Kidney (tissue), 14 donors: ENCODE measurements around the gene SMPD3. TPM values are rescaled to one million over a fixed set of nuclear protein-coding genes. Genes with fewer than 3 reads are reported as not detected.

Source experiments
- DNase-seq, 5 donors: peaks; one replicate each; pipeline ENCODE4 v3.0.0-alpha.2; 2013 to 2020
- FAIRE-seq: peaks from 2 replicates; lab custom pipeline; 2012; peaks lifted over from hg19 to GRCh38; lab: Jason Lieb, UNC
- H3K27ac ChIP-seq, 2 donors: one replicate each; pipeline ENCODE4 v1.7.0; 2013; ENCODE audit warnings: low read depth in 2 of 2, low read length in 2 of 2, inconsistent platforms in 1 of 2
- H3K27me3 ChIP-seq: one replicate; pipeline ENCODE4 v1.7.1; 2013; ENCODE audit warnings: low read length, inconsistent platforms; ENCODE audit not compliant: control insufficient read depth, insufficient read depth
- H3K36me3 ChIP-seq, 3 donors: one replicate each; pipeline versions ENCODE4 v1.7.0 to v1.7.1; 2013; ENCODE audit warnings: low read length in 3 of 3, control low read depth in 1 of 3, inconsistent platforms in 1 of 3; ENCODE audit not compliant: insufficient read depth in 3 of 3, control insufficient read depth in 2 of 3
- H3K4me1 ChIP-seq, 3 donors: one replicate each; pipeline versions ENCODE4 v1.7.0 to v1.7.1; 2013; ENCODE audit warnings: low read length in 3 of 3, inconsistent platforms in 1 of 3, low read depth in 1 of 3; ENCODE audit not compliant: control insufficient read depth in 2 of 3, insufficient read depth in 2 of 3
- H3K4me3 ChIP-seq, 3 donors: one replicate each; pipeline versions ENCODE4 v1.7.0 to v1.8.1; 2013; ENCODE audit warnings: low read length in 3 of 3, control low read depth in 1 of 3, inconsistent platforms in 1 of 3
- H3K9ac ChIP-seq, 3 donors: one replicate each; pipeline versions ENCODE4 v1.7.0 to v1.7.1; 2013; ENCODE audit warnings: low read length in 3 of 3, control low read depth in 1 of 3, inconsistent platforms in 1 of 3
- H3K9me3 ChIP-seq, 3 donors: one replicate each; pipeline versions ENCODE4 v1.7.0 to v1.7.1; 2013; ENCODE audit warnings: low read length in 3 of 3, control low read depth in 1 of 3, inconsistent platforms in 1 of 3; ENCODE audit not compliant: control insufficient read depth in 2 of 3, insufficient read depth in 1 of 3
- CTCF ChIP-seq: IDR thresholded peaks from 3 replicates; pipeline ENCODE4 v1.5.1; 2012; ENCODE audit warnings: mild to moderate bottlenecking, moderate library complexity, borderline replicate concordance; ENCODE audit not compliant: insufficient read depth; ENCODE audit errors: extremely low read depth
- intact Hi-C: fragments of 100-400 bp; cut with DNase I; formaldehyde crosslinking; loops from one replicate; pipeline ENCODE4 v1.11.1; 2022
- polyA plus RNA-seq: library from polyadenylated mRNA; stranded (reverse); fragments of 350-450 nt; fragmentation: Illumina TruSeq; extraction: RNeasy Lipid Tissue Mini Kit (QIAGEN cat#74804); gene quantifications from one replicate; pipeline ENCODE4 v1.2.3, GENCODE V29; 2014; ENCODE audit warnings: low read depth, low replicate concordance; ENCODE audit not compliant: insufficient read depth
- total RNA-seq: library from RNA; stranded (reverse); fragmentation: NEBNext Ultra II Directional; extraction: Animal tissue kit (Norgen Biotek cat#: 25700); gene quantifications from one replicate; pipeline ENCODE4 v1.2.1, GENCODE V29; 2021
- donor health status: control.
- donor health status: control.
- donor health status: control.
- donor health status: control.
- donor health status: control.
- donor health status: DM: yes; HTN: yes; CAD: no.
- donor health status: Normal renal cell carcinoma (clear cell type).

Gene SMPD3
- total and polyA plus RNA-seq, 2 donors from 2014 or later, result 0.28 to 0.72 TPM

GRCh38 chr16:68382296-68382718 lies 66.0 kb downstream of the SMPD3 start:
- intact Hi-C loops, result no loop called here

GRCh38 chr16:68381363-68381724 lies 67.0 kb downstream of the SMPD3 start:
- H3K27me3 ChIP-seq, result no peaks in the 10 kb centered on the region
- intact Hi-C loops, result no loop called here
- DNase-seq, result peak in 1 of 5 donors; percentile 28
- no peaks in the 10 kb centered on the region for H3K36me3 ChIP-seq
- H3K27ac ChIP-seq, result no peak overlapping the region
- TF ChIP-seq CTCF, result no peak
- H3K4me1 ChIP-seq, result no peaks in the 10 kb centered on the region
- no peak overlapping the region for H3K9ac ChIP-seq
- no peak overlapping the region for H3K4me3 ChIP-seq
- FAIRE-seq, result no peak
- no peaks in the 10 kb centered on the region for H3K9me3 ChIP-seq

More at GRCh38 chr16:68382296-68382718, 66.0 kb downstream of the SMPD3 start:
- no peak overlapping the region for H3K4me3 ChIP-seq
- no peaks in the 10 kb centered on the region for H3K4me1 ChIP-seq
- FAIRE-seq, result no peak
- H3K36me3 ChIP-seq, result no peaks in the 10 kb centered on the region
- H3K9ac ChIP-seq, result no peak overlapping the region
- no peaks in the 10 kb centered on the region for H3K27me3 ChIP-seq
- TF ChIP-seq CTCF, result no peak
- peak in 2 of 5 donors; percentile 45 to 60 for DNase-seq
- H3K9me3 ChIP-seq, result no peaks in the 10 kb centered on the region
- H3K27ac ChIP-seq, result no peak overlapping the region

GRCh38 chr16:68380676-68381362 lies 67.5 kb downstream of the SMPD3 start:
- intact Hi-C loops, result no loop called here
- Histone ChIP-seq H3K4me3 (no peak overlapping the region), H3K9me3 (no peaks in the 10 kb centered on the region), H3K36me3 (no peaks in the 10 kb centered on the region), H3K4me1 (no peaks in the 10 kb centered on the region), H3K27me3 (no peaks in the 10 kb centered on the region), H3K9ac (no peak overlapping the region), H3K27ac (no peak overlapping the region)
- DNase-seq (peak in 1 of 5 donors; percentile 13), FAIRE-seq (no peak)
- TF ChIP-seq CTCF, result no peak

GRCh38 chr16:68380348-68380670 lies 68.0 kb downstream of the SMPD3 start:
- intact Hi-C loops, result no loop called here
- DNase-seq, result peak in 1 of 5 donors; percentile 60
- Histone ChIP-seq H3K9me3 (no peaks in the 10 kb centered on the region), H3K9ac (no peak overlapping the region), H3K4me1 (no peaks in the 10 kb centered on the region), H3K4me3 (no peak overlapping the region), H3K36me3 (no peaks in the 10 kb centered on the region), H3K27ac (no peak overlapping the region), H3K27me3 (no peaks in the 10 kb centered on the region)
- TF ChIP-seq CTCF, result no peak
- no peak for FAIRE-seq
